ENCODE results near the gene FGF19. TPM values are rescaled to one million over a fixed set of nuclear protein-coding genes. Genes with fewer than 3 reads are reported as not detected.

The FGF19 gene
- total RNA-seq, 2 experiments from 2014 or later, result 0.09 TPM; not detected in 1

- H3K27ac Mint-ChIP-seq, result no peak overlapping the region
- no peak for ATAC-seq
- H3K9me3 Mint-ChIP-seq (ENCODE audit: low read depth), result no peaks in the 10 kb centered on the region
- H3K4me3 Mint-ChIP-seq, result no peak overlapping the region
- ChIA-PET CTCF (interaction anchor here (1.9 kb wide), 1 partner anchor 12 kb away, joined by 13 read pairs; no protein-coding TSS in a partner anchor), POLR2A (no interaction called here)
- intact Hi-C loops (cut with DNase I, micrococcal nuclease), result no loop called here
- H3K36me3 Mint-ChIP-seq (ENCODE audit: low read depth), result no peaks in the 10 kb centered on the region
- no peak for DNase-seq
- no peaks in the 10 kb centered on the region for H3K27me3 Mint-ChIP-seq
- H3K4me1 Mint-ChIP-seq, result no peaks in the 10 kb centered on the region
Measured at GRCh38 chr11:69657911-69658625, 45.8 kb downstream of the FGF19 start.

GRCh38 chr11:69657456-69657910 is 46.3 kb downstream of the FGF19 start:
- H3K27me3 Mint-ChIP-seq, result no peaks in the 10 kb centered on the region
- no peaks in the 10 kb centered on the region for H3K36me3 Mint-ChIP-seq (ENCODE audit: low read depth)
- H3K9me3 Mint-ChIP-seq (ENCODE audit: low read depth), result no peaks in the 10 kb centered on the region
- DNase-seq, result no peak
- no peak overlapping the region for H3K27ac Mint-ChIP-seq
- H3K4me1 Mint-ChIP-seq, result no peaks in the 10 kb centered on the region
- ChIA-PET POLR2A (no interaction called here), CTCF (no interaction called here)
- intact Hi-C loops (cut with DNase I, micrococcal nuclease), result no loop called here
- H3K4me3 Mint-ChIP-seq, result no peak overlapping the region
- ATAC-seq, result no peak

- DNase-seq (no peak), ATAC-seq (no peak)
- Mint-ChIP-seq H3K4me1 (no peaks in the 10 kb centered on the region), H3K4me3 (no peak overlapping the region), H3K27me3 (no peaks in the 10 kb centered on the region), H3K9me3 (ENCODE audit: low read depth) (no peaks in the 10 kb centered on the region), H3K27ac (no peak overlapping the region), H3K36me3 (ENCODE audit: low read depth) (no peaks in the 10 kb centered on the region)
- ChIA-PET POLR2A (no interaction called here), CTCF (interaction anchor here (1.1 kb wide), 1 partner anchor 15 kb away, joined by 4 read pairs; no protein-coding TSS in a partner anchor)
- intact Hi-C loops (cut with DNase I, micrococcal nuclease), result no loop called here
Measured at GRCh38 chr11:69656536-69657455, 47.0 kb downstream of the FGF19 start.

GRCh38 chr11:69655479-69656428 is 48.1 kb downstream of the FGF19 start:
- ChIA-PET POLR2A (no interaction called here), CTCF (interaction anchor here (1.1 kb wide), 1 partner anchor 16 kb away, joined by 4 read pairs; no protein-coding TSS in a partner anchor)
- intact Hi-C loops (cut with DNase I, micrococcal nuclease), result no loop called here
- H3K9me3 Mint-ChIP-seq (ENCODE audit: low read depth), result no peaks in the 10 kb centered on the region
- no peak for ATAC-seq
- H3K4me1 Mint-ChIP-seq, result no peaks in the 10 kb centered on the region
- H3K27ac Mint-ChIP-seq, result no peak overlapping the region
- H3K4me3 Mint-ChIP-seq, result no peak overlapping the region
- no peaks in the 10 kb centered on the region for H3K36me3 Mint-ChIP-seq (ENCODE audit: low read depth)
- no peak for DNase-seq
- no peaks in the 10 kb centered on the region for H3K27me3 Mint-ChIP-seq

GRCh38 chr11:69654660-69655478 is 49.0 kb downstream of the FGF19 start:
- Mint-ChIP-seq H3K9me3 (ENCODE audit: low read depth) (no peaks in the 10 kb centered on the region), H3K27ac (no peak overlapping the region), H3K36me3 (ENCODE audit: low read depth) (no peaks in the 10 kb centered on the region), H3K4me1 (no peaks in the 10 kb centered on the region), H3K4me3 (no peak overlapping the region), H3K27me3 (no peaks in the 10 kb centered on the region)
- ATAC-seq, result no peak
- POLR2A ChIA-PET, result no interaction called here
- DNase-seq, result no peak
- intact Hi-C loops (cut with DNase I, micrococcal nuclease), result no loop called here
- CTCF ChIA-PET, result no interaction called here

- POLR2A ChIA-PET, result no interaction called here
Measured at GRCh38 chr11:69654001-69654659, 49.7 kb downstream of the FGF19 start.

GRCh38 chr11:69653406-69653960 is 50.3 kb downstream of the FGF19 start:
- POLR2A ChIA-PET, result no interaction called here
- intact Hi-C loops (cut with DNase I, micrococcal nuclease), result no loop called here
- CTCF ChIA-PET, result no interaction called here

More at GRCh38 chr11:69654001-69654659, 49.7 kb downstream of the FGF19 start:
- intact Hi-C loops (cut with DNase I, micrococcal nuclease), result no loop called here
- ATAC-seq, result no peak
- H3K27me3 Mint-ChIP-seq, result no peaks in the 10 kb centered on the region
- no peak for DNase-seq
- CTCF ChIA-PET, result no interaction called here
- no peak overlapping the region for H3K4me3 Mint-ChIP-seq
- no peak overlapping the region for H3K27ac Mint-ChIP-seq
- H3K9me3 Mint-ChIP-seq (ENCODE audit: low read depth), result no peaks in the 10 kb centered on the region
- no peaks in the 10 kb centered on the region for H3K36me3 Mint-ChIP-seq (ENCODE audit: low read depth)
- no peaks in the 10 kb centered on the region for H3K4me1 Mint-ChIP-seq

GRCh38 chr11:69652999-69653398 is 50.8 kb downstream of the FGF19 start:
- H3K9me3 Mint-ChIP-seq (ENCODE audit: low read depth), result no peaks in the 10 kb centered on the region
- no peaks in the 10 kb centered on the region for H3K27me3 Mint-ChIP-seq
- DNase-seq (no peak), ATAC-seq (no peak)
- intact Hi-C loops (cut with DNase I, micrococcal nuclease), result no loop called here
- ChIA-PET POLR2A (no interaction called here), CTCF (no interaction called here)
- H3K4me1 Mint-ChIP-seq, result no peaks in the 10 kb centered on the region
- no peaks in the 10 kb centered on the region for H3K36me3 Mint-ChIP-seq (ENCODE audit: low read depth)
- no peak overlapping the region for H3K4me3 Mint-ChIP-seq
- H3K27ac Mint-ChIP-seq, result no peak overlapping the region

More at GRCh38 chr11:69653406-69653960, 50.3 kb downstream of the FGF19 start:
- Mint-ChIP-seq H3K4me3 (no peak overlapping the region), H3K27ac (no peak overlapping the region), H3K27me3 (no peaks in the 10 kb centered on the region), H3K9me3 (ENCODE audit: low read depth) (no peaks in the 10 kb centered on the region), H3K4me1 (no peaks in the 10 kb centered on the region), H3K36me3 (ENCODE audit: low read depth) (no peaks in the 10 kb centered on the region)
- DNase-seq (no peak), ATAC-seq (no peak)

GRCh38 chr11:69651834-69652620 is 51.8 kb downstream of the FGF19 start:
- intact Hi-C loops (cut with DNase I, micrococcal nuclease), result no loop called here
- ChIA-PET POLR2A (no interaction called here), CTCF (interaction anchor here (0.6 kb wide), 1 partner anchor 214 kb away, joined by 3 read pairs; no protein-coding TSS in a partner anchor)
- Mint-ChIP-seq H3K4me3 (no peak overlapping the region), H3K27ac (no peak overlapping the region), H3K4me1 (no peaks in the 10 kb centered on the region), H3K9me3 (ENCODE audit: low read depth) (no peaks in the 10 kb centered on the region), H3K27me3 (no peaks in the 10 kb centered on the region), H3K36me3 (ENCODE audit: low read depth) (no peaks in the 10 kb centered on the region)
- DNase-seq, result no peak
- no peak for ATAC-seq

All from activated CD4-positive, alpha-beta T cell treated with anti-CD3 and anti-CD28 coated beads for 36 hours (primary cell).